Tibial artery (tissue), 4 donors: ENCODE data around the gene DIAPH3.

Experiments used
- DNase-seq, 2 donors: peaks; one replicate each; pipeline ENCODE4 v3.0.0-alpha.2; 2019
- H3K27ac ChIP-seq, 2 donors: fragments of 200-600 bp; sonication (generic) in 1 of 2; 1 replicate in 1 of 2; 2 replicates in 1 of 2; pipeline ENCODE4 v1.5.1; 2018 to 2019; ENCODE audit warnings: mild to moderate bottlenecking in 1 of 2
- H3K27me3 ChIP-seq, 2 donors: fragments of 200-600 bp; sonication (generic) in 1 of 2; one replicate each; pipeline versions ENCODE4 v1.5.1 to v1.6.0; 2016 to 2019
- H3K36me3 ChIP-seq, 3 donors: fragments of 200-600 bp; sonication (generic) in 2 of 3; one replicate each; pipeline ENCODE4 v1.5.1; 2016 to 2019; ENCODE audit warnings: mild to moderate bottlenecking in 2 of 3
- H3K4me1 ChIP-seq, 4 donors: fragments of 200-600 bp; sonication (generic) in 2 of 4; 1 replicate in 3 of 4; 2 replicates in 1 of 4; pipeline ENCODE4 v1.5.1; 2016 to 2019
- H3K4me3 ChIP-seq, 2 donors: fragments of 200-600 bp; sonication (generic) in 1 of 2; 1 replicate in 1 of 2; 2 replicates in 1 of 2; pipeline ENCODE4 v1.5.1; 2018 to 2019; ENCODE audit warnings: mild to moderate bottlenecking in 2 of 2
- H3K9me3 ChIP-seq, 3 donors: fragments of 200-600 bp; sonication (generic) in 1 of 3; one replicate each; pipeline ENCODE4 v1.5.1; 2016 to 2019
- CTCF ChIP-seq, 2 experiments: fragments of 200-600 bp in 1 of 2; fragments of 450-650 bp in 1 of 2; IDR thresholded peaks; one replicate each; pipeline ENCODE4 v1.5.1; 2017 to 2019; ENCODE audit warnings: antibody characterized with exemption in 2 of 2, mild to moderate bottlenecking in 1 of 2, moderate library complexity in 1 of 2
- intact Hi-C: fragments of 100-400 bp; cut with DNase I; formaldehyde crosslinking; loops from one replicate; pipeline ENCODE4 v1.15.0; 2023; ENCODE audit warnings: low total_unique reads

The DIAPH3 gene

GRCh38 chr13:59706101-59706976 is 457.4 kb downstream of the DIAPH3 start:
- intact Hi-C loops: no loop called here
- Histone ChIP-seq H3K36me3 (no peaks in the 10 kb centered on the region), H3K4me1 (no peaks in the 10 kb centered on the region), H3K4me3 (no peak overlapping the region), H3K9me3 (no peaks in the 10 kb centered on the region), H3K27me3 (no peaks in the 10 kb centered on the region), H3K27ac (no peak overlapping the region)
- TF ChIP-seq CTCF (IDR thresholded peaks at IDR 0.05): no peak
- DNase-seq: no peak

GRCh38 chr13:59702269-59702668 is 461.5 kb downstream of the DIAPH3 start:
- intact Hi-C loops: no loop called here
- no peaks in the 10 kb centered on the region for H3K9me3 ChIP-seq

GRCh38 chr13:59701261-59701660 is 462.5 kb downstream of the DIAPH3 start:
- no peak for TF ChIP-seq CTCF (IDR thresholded peaks at IDR 0.05)
- no peaks in the 10 kb centered on the region for H3K36me3 ChIP-seq
- no peak overlapping the region for H3K4me3 ChIP-seq
- H3K9me3 ChIP-seq: no peaks in the 10 kb centered on the region
- DNase-seq: no peak
- no peaks in the 10 kb centered on the region for H3K27me3 ChIP-seq
- no peaks in the 10 kb centered on the region for H3K4me1 ChIP-seq
- no peak overlapping the region for H3K27ac ChIP-seq
- intact Hi-C loops: no loop called here

More at GRCh38 chr13:59702269-59702668, 461.5 kb downstream of the DIAPH3 start:
- Histone ChIP-seq H3K4me1 (no peaks in the 10 kb centered on the region), H3K36me3 (no peaks in the 10 kb centered on the region), H3K27me3 (no peaks in the 10 kb centered on the region), H3K4me3 (no peak overlapping the region), H3K27ac (no peak overlapping the region)
- DNase-seq: no peak
- TF ChIP-seq CTCF (IDR thresholded peaks at IDR 0.05): no peak

- Histone ChIP-seq H3K36me3 (no peaks in the 10 kb centered on the region), H3K9me3 (no peaks in the 10 kb centered on the region), H3K4me1 (no peaks in the 10 kb centered on the region), H3K27me3 (no peaks in the 10 kb centered on the region), H3K4me3 (no peak overlapping the region), H3K27ac (no peak overlapping the region)
- TF ChIP-seq CTCF (IDR thresholded peaks at IDR 0.05): no peak
- no peak for DNase-seq
- intact Hi-C loops: no loop called here
Measured at GRCh38 chr13:59700281-59700680, 463.4 kb downstream of the DIAPH3 start.

- H3K27ac ChIP-seq: no peak overlapping the region
Measured at GRCh38 chr13:59696271-59696670, 467.5 kb downstream of the DIAPH3 start.

More at GRCh38 chr13:59696271-59696670, 467.5 kb downstream of the DIAPH3 start:
- no peaks in the 10 kb centered on the region for H3K36me3 ChIP-seq
- no peaks in the 10 kb centered on the region for H3K9me3 ChIP-seq
- H3K27me3 ChIP-seq: no peaks in the 10 kb centered on the region
- intact Hi-C loops: no loop called here
- H3K4me1 ChIP-seq: no peaks in the 10 kb centered on the region
- TF ChIP-seq CTCF (IDR thresholded peaks at IDR 0.05): no peak
- no peak for DNase-seq
- no peak overlapping the region for H3K4me3 ChIP-seq
